Ascending aorta (tissue), 2 donors: ENCODE results near the gene WBP4. TPM values are rescaled to one million over a fixed set of nuclear protein-coding genes. Genes with fewer than 3 reads are reported as not detected.
"Not testable (repeated sequence)": the region's sequence is repeated elsewhere in the genome, so short reads cannot be mapped to it uniquely, and the experiment has no call there.

Experiments used
- DNase-seq, 2 donors: peaks; one replicate each; pipeline ENCODE4 v3.0.0-alpha.2; 2019; ENCODE audit warnings: low spot score in 2 of 2
- H3K27ac ChIP-seq, 2 donors: fragments of 200-600 bp; sonication (generic); one replicate each; pipeline ENCODE4 v1.5.1; 2016 to 2017; ENCODE audit warnings: mild to moderate bottlenecking in 1 of 2
- H3K27me3 ChIP-seq: fragments of 200-600 bp; sonication (generic); one replicate; pipeline ENCODE4 v1.5.1; 2017
- H3K36me3 ChIP-seq, 2 donors: fragments of 200-600 bp; sonication (generic); one replicate each; pipeline ENCODE4 v1.5.1; 2016
- H3K4me1 ChIP-seq, 2 donors: fragments of 200-600 bp; sonication (generic); one replicate each; pipeline ENCODE4 v1.5.1; 2016 to 2017; ENCODE audit warnings: mild to moderate bottlenecking in 1 of 2
- H3K4me3 ChIP-seq, 2 donors: fragments of 200-600 bp; sonication (generic); one replicate each; pipeline ENCODE4 v1.5.1; 2016 to 2017; ENCODE audit warnings: mild to moderate bottlenecking in 1 of 2
- H3K9me3 ChIP-seq, 2 donors: fragments of 200-600 bp; sonication (generic); one replicate each; pipeline ENCODE4 v1.5.1; 2016
- intact Hi-C: fragments of 100-400 bp; cut with DNase I; formaldehyde crosslinking; loops from one replicate; pipeline ENCODE4 v1.15.1; 2023
- total RNA-seq: library from RNA; depleted of rRNA; stranded (reverse); fragments of >200 nt; gene quantifications from one replicate; pipeline ENCODE4 v1.1.0, GENCODE V29; 2016
- TF ChIP-seq, protein P1 (sequence below), 3 experiments: fragments of 200-600 bp in 2 of 3; fragments of 450-650 bp in 1 of 3; sonication (generic) in 2 of 3; IDR thresholded peaks; one replicate each; pipeline ENCODE4 v1.5.1; 2016 to 2019; ENCODE audit warnings: antibody characterized with exemption in 3 of 3, mild to moderate bottlenecking in 1 of 3, moderate library complexity in 1 of 3

Gene WBP4
- total RNA-seq, 1 donor from 2014 or later = 0.96 TPM

DNA sequence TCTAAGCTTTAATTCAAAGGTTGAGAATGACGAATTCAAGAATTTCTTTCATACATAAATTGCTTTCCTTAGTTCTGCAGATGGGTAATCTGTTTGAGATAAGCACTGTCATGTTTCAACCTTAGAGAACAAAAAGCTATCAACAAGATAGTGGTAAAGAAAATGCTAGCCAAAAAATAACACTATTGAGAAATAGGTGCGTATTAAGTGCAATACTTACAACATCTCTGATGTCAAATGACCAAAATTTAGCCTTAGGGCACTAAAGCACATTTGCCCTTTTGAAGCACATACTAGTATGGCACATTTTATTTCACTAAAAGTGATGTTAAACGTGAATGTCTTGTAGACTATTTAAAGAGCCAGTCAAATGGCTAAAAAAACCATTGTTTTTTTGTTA lies 66.4 kb downstream of the WBP4 start:
- intact Hi-C loops = no loop called here
- Histone ChIP-seq H3K36me3 (peaks cover 0 to 3% of the 10 kb centered on the region in 2 donors), H3K27ac (no peak overlapping the region), H3K27me3 (no peaks in the 10 kb centered on the region), H3K9me3 (no peaks in the 10 kb centered on the region), H3K4me3 (no peak overlapping the region), H3K4me1 (peaks cover 0 to 7% of the 10 kb centered on the region in 2 donors)
- TF ChIP-seq, protein P1, sequence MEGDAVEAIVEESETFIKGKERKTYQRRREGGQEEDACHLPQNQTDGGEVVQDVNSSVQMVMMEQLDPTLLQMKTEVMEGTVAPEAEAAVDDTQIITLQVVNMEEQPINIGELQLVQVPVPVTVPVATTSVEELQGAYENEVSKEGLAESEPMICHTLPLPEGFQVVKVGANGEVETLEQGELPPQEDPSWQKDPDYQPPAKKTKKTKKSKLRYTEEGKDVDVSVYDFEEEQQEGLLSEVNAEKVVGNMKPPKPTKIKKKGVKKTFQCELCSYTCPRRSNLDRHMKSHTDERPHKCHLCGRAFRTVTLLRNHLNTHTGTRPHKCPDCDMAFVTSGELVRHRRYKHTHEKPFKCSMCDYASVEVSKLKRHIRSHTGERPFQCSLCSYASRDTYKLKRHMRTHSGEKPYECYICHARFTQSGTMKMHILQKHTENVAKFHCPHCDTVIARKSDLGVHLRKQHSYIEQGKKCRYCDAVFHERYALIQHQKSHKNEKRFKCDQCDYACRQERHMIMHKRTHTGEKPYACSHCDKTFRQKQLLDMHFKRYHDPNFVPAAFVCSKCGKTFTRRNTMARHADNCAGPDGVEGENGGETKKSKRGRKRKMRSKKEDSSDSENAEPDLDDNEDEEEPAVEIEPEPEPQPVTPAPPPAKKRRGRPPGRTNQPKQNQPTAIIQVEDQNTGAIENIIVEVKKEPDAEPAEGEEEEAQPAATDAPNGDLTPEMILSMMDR (IDR thresholded peaks at IDR 0.05) = no peak
- no peak for DNase-seq

GRCh38 chr13:41130356-41130755 lies 69.0 kb downstream of the WBP4 start:
- H3K36me3 ChIP-seq = peaks cover 0 to 3% of the 10 kb centered on the region in 2 donors

DNA sequence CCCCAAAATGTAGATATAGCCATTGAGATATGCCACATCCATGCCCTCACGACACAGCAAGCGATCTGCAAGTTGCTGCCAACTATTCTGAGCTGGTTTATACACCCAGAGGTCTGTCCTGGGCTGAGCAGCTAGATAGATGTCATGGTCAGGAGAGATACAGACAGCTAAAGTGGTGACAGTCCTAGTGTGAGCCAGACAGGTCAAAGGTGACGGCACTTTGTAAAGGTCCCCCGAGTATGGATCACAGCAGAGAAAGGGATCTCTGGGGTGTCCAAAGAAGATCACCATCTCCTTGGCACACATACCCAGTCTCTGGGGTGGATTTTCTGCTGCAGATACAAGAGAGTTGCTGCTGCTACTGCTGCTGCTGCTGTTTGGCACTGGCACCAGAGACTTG lies 69.9 kb downstream of the WBP4 start:
- H3K36me3 ChIP-seq, DNase-seq, H3K4me1 ChIP-seq, H3K27ac ChIP-seq, H3K27me3 ChIP-seq, H3K9me3 ChIP-seq: not testable (repeated sequence)
- intact Hi-C loops = loop anchor here (5.0 to 10.0 kb wide), 2 partner anchors 131 to 206 kb away; partner anchors contain the start of gene MTRF1
- peak overlapping the region; percentile 35 to 77 for H3K4me3 ChIP-seq

More at GRCh38 chr13:41130356-41130755, 69.0 kb downstream of the WBP4 start:
- Histone ChIP-seq H3K4me3 (peak overlapping the region; percentile 25 to 35), H3K9me3 (no peaks in the 10 kb centered on the region), H3K4me1 (peaks cover 0 to 10% of the 10 kb centered on the region in 2 donors), H3K27ac (no peak overlapping the region), H3K27me3 (no peaks in the 10 kb centered on the region)
- intact Hi-C loops = loop anchor here (5.0 to 10.0 kb wide), 2 partner anchors 132 to 206 kb away; partner anchors contain the start of gene MTRF1
- TF ChIP-seq, protein P1 (IDR thresholded peaks at IDR 0.05) = no peak
- DNase-seq = no peak

DNA sequence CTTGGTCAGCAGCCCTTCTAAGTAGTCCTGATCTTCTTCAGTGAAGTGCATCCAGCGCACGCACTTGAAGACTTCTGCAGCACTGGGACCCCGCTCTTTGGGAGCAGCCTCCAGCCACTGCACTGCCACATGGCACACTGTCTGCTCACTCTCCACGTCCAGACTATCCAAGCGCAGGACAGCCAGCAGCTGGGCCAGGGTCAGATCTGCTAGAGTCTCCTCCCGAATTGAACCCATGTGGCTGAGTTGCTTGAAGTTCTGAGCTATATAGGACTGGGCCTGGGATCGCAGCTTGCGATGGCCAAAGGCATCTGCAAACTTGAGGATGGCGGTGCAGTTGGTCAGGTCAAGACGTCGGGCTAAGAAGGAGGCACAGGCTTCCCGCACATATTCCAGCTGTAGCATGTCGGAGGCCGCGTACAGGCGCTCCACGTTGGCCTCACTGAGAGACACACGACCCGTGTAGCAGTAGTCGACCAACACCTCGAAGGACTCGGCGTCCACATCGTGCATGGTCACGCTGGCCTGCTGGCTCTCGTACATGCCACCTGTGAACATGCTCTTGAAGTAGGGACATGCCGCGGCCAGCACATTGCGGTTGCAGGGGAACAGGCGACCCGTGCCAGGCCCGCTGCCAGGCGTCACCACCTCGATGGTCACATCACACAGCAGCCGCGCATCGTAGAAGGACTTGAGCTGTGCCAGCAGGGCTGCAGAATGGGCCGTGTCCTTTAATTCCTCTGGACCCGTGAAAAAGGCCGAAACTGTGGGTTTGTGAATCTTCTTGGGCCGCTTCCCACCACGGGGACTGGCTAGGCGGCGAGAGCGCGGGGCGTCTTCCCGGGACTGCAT lies 70.6 kb downstream of the WBP4 start:
- not testable (repeated sequence) for DNase-seq, H3K4me1 ChIP-seq, H3K36me3 ChIP-seq, H3K27me3 ChIP-seq, H3K9me3 ChIP-seq
- Histone ChIP-seq H3K27ac (peak overlapping the region; percentile 76 to 77), H3K4me3 (peak overlapping the region; percentile 77 to 83)
- intact Hi-C loops = loop anchor here (1.0 to 10.0 kb wide), 4 partner anchors 62 to 207 kb away; partner anchors contain the start of genes KBTBD7, MTRF1 and WBP4

DNA sequence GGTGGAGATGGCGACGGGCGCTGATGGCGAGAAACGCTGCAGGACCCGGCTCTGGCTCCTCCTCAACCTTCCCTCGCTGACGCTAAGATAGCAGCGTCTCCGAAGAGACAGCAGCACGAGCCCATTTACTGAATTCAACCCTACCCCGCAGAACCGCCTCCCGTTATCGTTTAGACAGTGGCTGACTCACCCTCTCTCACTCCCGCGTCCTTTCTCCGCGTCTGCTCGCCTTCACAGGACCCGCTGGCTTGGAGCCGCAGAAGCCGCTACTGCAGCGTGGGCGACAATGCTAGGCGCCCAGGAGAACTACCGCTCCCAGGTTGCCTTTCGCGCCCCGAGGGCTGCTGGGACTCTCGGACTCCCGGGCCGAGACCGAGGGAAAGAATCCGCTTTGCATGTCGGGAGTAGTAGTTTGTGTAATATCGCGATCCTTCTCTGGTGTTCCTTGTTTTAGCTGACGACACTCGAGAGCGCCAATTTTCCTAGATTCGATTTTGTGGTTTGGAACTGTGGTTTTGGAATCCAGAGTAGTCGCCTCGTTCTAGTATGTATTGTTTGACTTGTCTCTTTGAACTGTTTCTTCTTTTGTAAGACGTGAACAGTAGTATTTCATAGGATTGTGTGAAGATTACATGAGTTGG lies 71.3 kb downstream of the WBP4 start, which contains the start of gene KBTBD6:
Gene KBTBD6 (minus strand): TSS at position 291 of the 641 bp plus-strand sequence. CDS start 291 bp downstream, outside the sequence.
- Histone ChIP-seq H3K27me3 (no peaks in the 10 kb centered on the region), H3K27ac (peak within 1 kb of the TSS; percentile 76 to 77), H3K4me1 (peaks cover 0 to 10% of the 10 kb centered on the region in 2 donors), H3K36me3 (no peaks in the 10 kb centered on the region), H3K4me3 (peak within 1 kb of the TSS; percentile 77 to 83), H3K9me3 (no peaks in the 10 kb centered on the region)
- intact Hi-C loops = loop anchor here (1.0 to 10.0 kb wide), 4 partner anchors 62 to 208 kb away; partner anchors contain the start of genes KBTBD7, MTRF1 and WBP4
- DNase-seq = peak; percentile 92 to 98
- TF ChIP-seq, protein P1 (IDR thresholded peaks at IDR 0.05) = no peak

Other genes with a start within 250 kb of the WBP4 start
- 105 TPM for gene ELF1, start 42.2 kb upstream of the WBP4 start, total RNA-seq
- 2.0 TPM for gene KBTBD6, start 71.3 kb downstream of the WBP4 start, total RNA-seq
- 2.1 TPM for gene KBTBD7, start 133.1 kb downstream of the WBP4 start, total RNA-seq
- gene MTRF1, start 202.1 kb downstream of the WBP4 start, total RNA-seq = 17.5 TPM
- 11.9 TPM for gene NAA16, start 249.8 kb downstream of the WBP4 start, total RNA-seq